HG03457 (cell line): ENCODE measurements around the gene RASA3.
"Not testable (repeated sequence)": the region's sequence is repeated elsewhere in the genome, so short reads cannot be mapped to it uniquely, and the experiment has no call there.

ENCODE experiments used
- ATAC-seq: cut with Tn5 transposase; IDR thresholded peaks from one replicate; pipeline ENCODE4 v1.9.1; 2021; ENCODE audit warnings: moderate number of reproducible peaks; ENCODE audit not compliant: unreplicated experiment

Gene RASA3

GRCh38 chr13:114115796-114116195 is 16.6 kb downstream of the RASA3 start:
- peak; percentile 21 for ATAC-seq

GRCh38 chr13:114115191-114115671 is 17.2 kb downstream of the RASA3 start:
- peak; percentile 75 for ATAC-seq

- not testable (repeated sequence) for ATAC-seq
Measured at GRCh38 chr13:114114666-114115065, 17.8 kb downstream of the RASA3 start.

GRCh38 chr13:114114006-114114640 is 18.3 kb downstream of the RASA3 start:
- ATAC-seq, result no peak

- ATAC-seq, result not testable (repeated sequence)
Measured at GRCh38 chr13:114113395-114113794, 19.0 kb downstream of the RASA3 start.

- no peak for ATAC-seq
Measured at GRCh38 chr13:114112826-114113322, 19.5 kb downstream of the RASA3 start.

- no peak for ATAC-seq
Measured at GRCh38 chr13:114112231-114112825, 20.1 kb downstream of the RASA3 start.

- ATAC-seq, result no peak
Measured at GRCh38 chr13:114111577-114111976, 20.8 kb downstream of the RASA3 start.

- not testable (repeated sequence) for ATAC-seq
Measured at GRCh38 chr13:114110830-114111189, 21.6 kb downstream of the RASA3 start.

- ATAC-seq, result no peak
Measured at GRCh38 chr13:114110091-114110829, 22.2 kb downstream of the RASA3 start.

GRCh38 chr13:114109641-114110041 is 22.8 kb downstream of the RASA3 start:
- no peak for ATAC-seq

GRCh38 chr13:114108894-114109293 is 23.5 kb downstream of the RASA3 start:
- ATAC-seq, result no peak

- ATAC-seq, result no peak
Measured at GRCh38 chr13:114108141-114108761, 24.2 kb downstream of the RASA3 start.

GRCh38 chr13:114107686-114108081 is 24.7 kb downstream of the RASA3 start:
- ATAC-seq, result no peak

GRCh38 chr13:114106991-114107685 is 25.3 kb downstream of the RASA3 start:
- ATAC-seq, result no peak

- ATAC-seq, result no peak
Measured at GRCh38 chr13:114106526-114106925, 25.9 kb downstream of the RASA3 start.

- ATAC-seq, result no peak
Measured at GRCh38 chr13:114105521-114106225, 26.8 kb downstream of the RASA3 start.

GRCh38 chr13:114104655-114105520 is 27.5 kb downstream of the RASA3 start:
- no peak for ATAC-seq
